HG03045 (cell line): ENCODE measurements around the gene OPCML.

ENCODE experiments used
- ATAC-seq: cut with Tn5 transposase; IDR thresholded peaks from one replicate; pipeline ENCODE4 v1.9.1; 2021; ENCODE audit warnings: mild to moderate bottlenecking, moderate library complexity; ENCODE audit not compliant: unreplicated experiment

Gene OPCML

GRCh38 chr11:132777067-132777975 is 755.0 kb downstream of the OPCML start:
- ATAC-seq: no peak

- ATAC-seq: no peak
These were observed 758.5 kb downstream of the OPCML start for GRCh38 chr11:132773751-132774150.

GRCh38 chr11:132772703-132773545 is 759.4 kb downstream of the OPCML start:
- no peak for ATAC-seq

- no peak for ATAC-seq
These were observed 760.6 kb downstream of the OPCML start for GRCh38 chr11:132771746-132772145.

GRCh38 chr11:132770829-132771530 is 761.3 kb downstream of the OPCML start:
- ATAC-seq: no peak

GRCh38 chr11:132763503-132763902 is 768.8 kb downstream of the OPCML start:
- no peak for ATAC-seq

- no peak for ATAC-seq
These were observed 776.4 kb downstream of the OPCML start for GRCh38 chr11:132755934-132756333.

- no peak for ATAC-seq
These were observed 780.6 kb downstream of the OPCML start for GRCh38 chr11:132751516-132752250.

- ATAC-seq: no peak
These were observed 786.0 kb downstream of the OPCML start for GRCh38 chr11:132746305-132746704.

GRCh38 chr11:132745306-132745705 is 787.0 kb downstream of the OPCML start:
- no peak for ATAC-seq

- no peak for ATAC-seq
These were observed 787.5 kb downstream of the OPCML start for GRCh38 chr11:132744771-132745170.

- ATAC-seq: no peak
These were observed 788.7 kb downstream of the OPCML start for GRCh38 chr11:132743601-132744000.

- ATAC-seq: no peak
These were observed 789.4 kb downstream of the OPCML start for GRCh38 chr11:132742929-132743328.

GRCh38 chr11:132734217-132734616 is 798.1 kb downstream of the OPCML start:
- no peak for ATAC-seq

GRCh38 chr11:132728026-132728425 is 804.3 kb downstream of the OPCML start:
- no peak for ATAC-seq

- no peak for ATAC-seq
These were observed 810.8 kb downstream of the OPCML start for GRCh38 chr11:132721526-132721925.

GRCh38 chr11:132719684-132720083 is 812.6 kb downstream of the OPCML start:
- no peak for ATAC-seq

- no peak for ATAC-seq
These were observed 813.3 kb downstream of the OPCML start for GRCh38 chr11:132718711-132719671.

- ATAC-seq: no peak
These were observed 814.5 kb downstream of the OPCML start for GRCh38 chr11:132717824-132718223.
